NCI-H2107 (cell line): ENCODE results near the gene RAPGEF2.
"Not testable (repeated sequence)": the region's sequence is repeated elsewhere in the genome, so short reads cannot be mapped to it uniquely, and the experiment has no call there.

ENCODE experiments used
- DNase-seq: peaks from one replicate; lab custom pipeline; 2025; lab: John Stamatoyannopoulos, UW

The RAPGEF2 gene

GRCh38 chr4:159098482-159099127 is 4.3 kb upstream of the RAPGEF2 start:
- no peak for DNase-seq

GRCh38 chr4:159101988-159102621 is 774 bp upstream of the RAPGEF2 start:
- no peak for DNase-seq

- DNase-seq: no peak
These were observed 608 bp downstream of the RAPGEF2 start for GRCh38 chr4:159103384-159103990.

- DNase-seq: no peak
These were observed 2.0 kb downstream of the RAPGEF2 start for GRCh38 chr4:159104694-159105414.

- no peak for DNase-seq
These were observed 2.9 kb downstream of the RAPGEF2 start for GRCh38 chr4:159105761-159106243.

GRCh38 chr4:159106636-159107035 is 3.8 kb downstream of the RAPGEF2 start:
- no peak for DNase-seq

- DNase-seq: no peak
These were observed 4.5 kb downstream of the RAPGEF2 start for GRCh38 chr4:159107203-159107925.

GRCh38 chr4:159108124-159108523 is 5.2 kb downstream of the RAPGEF2 start:
- DNase-seq: no peak

- DNase-seq: no peak
These were observed 8.1 kb downstream of the RAPGEF2 start for GRCh38 chr4:159110961-159111360.

- DNase-seq: no peak
These were observed 8.5 kb downstream of the RAPGEF2 start for GRCh38 chr4:159111416-159111815.

- DNase-seq: not testable (repeated sequence)
These were observed 10.5 kb downstream of the RAPGEF2 start for GRCh38 chr4:159113366-159113765.

- DNase-seq: not testable (repeated sequence)
These were observed 13.2 kb downstream of the RAPGEF2 start for GRCh38 chr4:159116098-159116497.

GRCh38 chr4:159116693-159117092 is 13.8 kb downstream of the RAPGEF2 start:
- DNase-seq: not testable (repeated sequence)

GRCh38 chr4:159117564-159117963 is 14.7 kb downstream of the RAPGEF2 start:
- DNase-seq: no peak

GRCh38 chr4:159117968-159118367 is 15.1 kb downstream of the RAPGEF2 start:
- no peak for DNase-seq

GRCh38 chr4:159121371-159121770 is 18.5 kb downstream of the RAPGEF2 start:
- no peak for DNase-seq

GRCh38 chr4:159126716-159127115 is 23.8 kb downstream of the RAPGEF2 start:
- DNase-seq: no peak

GRCh38 chr4:159127745-159128518 is 25.1 kb downstream of the RAPGEF2 start:
- no peak for DNase-seq

- DNase-seq: no peak
These were observed 27.1 kb downstream of the RAPGEF2 start for GRCh38 chr4:159129814-159130550.

- no peak for DNase-seq
These were observed 28.7 kb downstream of the RAPGEF2 start for GRCh38 chr4:159131564-159131963.
